GM19438 (cell line): ENCODE data around the gene CCDC6.
A peak's percentile ranks its signal among the peaks of the same experiment; 100 is the strongest.
"Not testable (repeated sequence)": the region's sequence is repeated elsewhere in the genome, so short reads cannot be mapped to it uniquely, and the experiment has no call there.

Experiments
- ATAC-seq: cut with Tn5 transposase; IDR thresholded peaks from one replicate; pipeline ENCODE4 v1.9.1; 2021; ENCODE audit warnings: low read depth; ENCODE audit not compliant: unreplicated experiment

Gene CCDC6

DNA sequence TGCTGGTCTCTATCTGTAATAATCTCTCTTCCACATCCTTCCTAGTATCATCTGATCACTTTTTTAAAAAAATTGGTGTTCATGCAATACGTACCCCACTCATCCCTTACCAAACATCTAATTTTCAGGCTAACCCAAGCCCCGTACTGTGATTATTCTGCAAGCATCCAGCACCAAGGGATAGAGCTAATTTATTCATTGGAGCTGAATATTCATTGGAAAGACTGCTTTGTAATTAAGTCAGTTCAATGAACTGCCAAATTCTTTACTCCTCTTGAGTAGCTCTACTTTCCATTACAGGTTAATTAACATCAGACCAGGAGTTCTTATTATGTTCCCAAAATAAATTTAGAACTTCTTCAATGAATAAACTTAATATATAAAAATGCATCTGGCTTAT lies 86.7 kb downstream of the CCDC6 start:
- ATAC-seq: no peak

DNA sequence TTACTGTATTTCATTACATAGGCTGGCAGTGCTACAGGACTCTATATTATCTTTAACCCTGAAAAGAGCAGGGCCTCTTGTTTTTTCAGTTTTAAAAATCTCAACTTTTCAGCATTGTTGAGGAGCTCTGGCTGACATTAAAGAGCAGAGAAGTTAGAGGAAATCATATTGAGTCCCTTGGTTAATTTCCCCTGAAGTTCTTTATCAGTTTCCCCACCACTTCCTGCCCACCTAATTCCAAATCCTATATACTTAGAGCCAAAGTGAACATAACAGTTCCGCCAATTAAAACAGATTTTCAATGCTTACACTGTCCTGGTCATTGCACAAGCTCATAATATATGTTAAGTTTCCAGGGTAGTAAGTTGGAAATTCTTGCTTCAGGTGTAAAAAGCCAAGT lies 87.1 kb downstream of the CCDC6 start:
- no peak for ATAC-seq

DNA sequence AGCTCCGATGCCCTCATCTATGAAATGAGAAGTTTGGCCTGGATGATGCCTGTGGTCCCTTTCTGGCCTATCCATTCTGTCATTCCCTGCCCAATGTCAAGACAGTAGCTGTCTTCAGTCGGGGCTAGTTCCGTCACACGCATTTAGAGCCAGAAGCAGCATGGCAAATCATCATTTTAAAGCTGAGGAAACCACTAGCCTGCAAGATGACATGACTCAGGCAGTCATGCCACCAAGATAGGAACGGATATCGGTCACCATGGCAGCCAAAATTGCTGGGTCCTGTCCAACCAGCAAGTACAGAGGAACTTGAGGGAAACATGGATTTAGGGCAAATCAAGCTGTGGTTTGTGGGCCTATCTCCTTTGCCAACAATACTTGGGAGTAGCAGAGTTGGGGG lies 88.6 kb downstream of the CCDC6 start:
- no peak for ATAC-seq

DNA sequence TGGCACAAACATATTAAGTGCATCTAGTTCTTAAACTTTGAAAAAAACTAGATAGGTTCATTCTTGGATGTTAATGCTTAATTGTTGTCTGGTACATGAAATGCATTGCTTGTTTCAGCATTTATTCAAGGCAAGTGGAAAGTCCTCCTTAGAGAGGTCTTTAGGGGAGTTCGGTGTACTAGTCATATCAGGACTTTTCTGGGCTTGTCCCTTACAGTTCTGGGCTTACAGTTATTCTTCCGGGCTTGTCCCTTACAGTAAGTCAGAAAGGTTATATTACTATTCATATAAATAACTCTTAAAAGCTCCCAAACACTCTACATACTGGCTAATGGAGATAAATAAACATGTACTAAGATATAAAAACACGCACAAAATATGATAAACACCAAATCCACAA lies 91.5 kb downstream of the CCDC6 start:
- ATAC-seq: no peak

DNA sequence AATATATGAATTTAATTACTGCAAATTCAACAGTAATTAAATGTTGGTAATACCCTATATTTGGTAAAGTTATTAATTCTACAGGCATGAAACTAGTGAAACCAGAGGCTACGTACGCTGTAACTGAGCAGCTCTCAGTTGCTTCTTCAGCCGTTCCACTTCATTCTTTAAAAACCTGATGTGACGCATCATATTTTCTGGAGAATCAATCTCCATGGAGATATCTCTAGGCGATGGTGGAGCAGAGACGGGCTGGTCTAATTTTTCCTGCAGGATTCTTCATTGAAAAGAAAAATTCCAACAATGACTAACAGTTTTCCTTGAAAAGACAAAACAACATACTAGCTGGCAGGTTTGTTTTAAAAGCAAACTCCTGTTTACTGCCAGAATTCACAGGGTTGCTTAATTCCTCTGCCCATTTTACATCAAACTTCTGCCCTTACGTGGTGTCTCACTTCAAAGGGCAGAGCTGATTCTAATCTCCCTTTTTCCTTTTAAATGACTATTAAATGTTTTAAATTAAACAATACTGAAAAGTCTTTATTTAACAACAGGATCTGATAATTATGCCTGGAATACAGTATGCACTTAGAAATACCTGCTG lies 93.7 kb downstream of the CCDC6 start:
- no peak for ATAC-seq

DNA sequence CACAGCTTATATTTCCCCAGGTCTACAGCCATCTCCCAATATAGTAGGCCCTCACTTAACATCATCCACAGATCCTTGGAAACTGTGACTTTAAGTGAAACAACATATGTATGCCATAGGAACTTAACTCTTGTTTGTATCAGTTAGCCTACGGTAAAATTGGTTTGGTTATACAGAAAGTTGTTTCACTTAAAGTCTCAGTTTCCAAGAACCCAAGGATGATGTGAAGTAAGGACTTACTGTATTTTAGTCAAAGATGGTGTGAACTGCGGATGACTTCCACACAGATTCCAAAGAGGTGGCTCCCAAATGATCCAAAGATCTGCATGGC lies 96.7 kb downstream of the CCDC6 start:
- ATAC-seq: no peak

DNA sequence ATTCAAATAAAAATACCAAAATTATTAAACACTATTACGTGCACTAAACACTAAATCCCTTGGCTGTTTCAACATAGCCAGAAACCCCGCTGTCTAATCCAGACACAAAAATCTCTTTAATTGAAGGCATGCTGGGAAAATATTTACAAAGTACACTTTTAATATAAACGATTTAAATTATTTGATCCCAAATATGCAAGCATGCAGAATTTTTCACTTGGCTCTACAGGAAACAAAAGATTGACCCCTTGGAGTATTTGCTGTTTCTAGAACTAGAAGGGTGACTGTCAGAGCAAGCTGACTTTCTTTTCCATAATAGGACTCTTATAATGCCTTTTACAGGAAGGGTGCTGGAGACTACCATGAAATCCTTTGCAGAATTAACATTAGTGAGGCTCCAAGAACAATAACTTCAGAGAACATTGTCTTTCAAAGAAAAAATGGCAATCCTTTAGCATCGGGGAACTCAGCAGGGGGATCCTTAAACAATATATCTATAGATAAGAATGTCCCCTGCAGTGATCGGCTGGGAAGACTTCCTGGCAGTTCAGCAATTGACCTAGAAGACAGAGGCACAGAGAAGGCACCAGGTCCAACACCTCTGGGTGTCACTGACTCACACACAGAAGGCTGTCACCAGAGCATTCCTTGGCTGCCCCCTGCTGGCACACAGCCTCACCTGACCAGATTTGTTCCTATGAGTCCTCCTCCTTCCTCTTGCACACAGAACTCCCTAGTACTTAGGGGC lies 97.3 kb downstream of the CCDC6 start:
- ATAC-seq: peak; percentile 92

DNA sequence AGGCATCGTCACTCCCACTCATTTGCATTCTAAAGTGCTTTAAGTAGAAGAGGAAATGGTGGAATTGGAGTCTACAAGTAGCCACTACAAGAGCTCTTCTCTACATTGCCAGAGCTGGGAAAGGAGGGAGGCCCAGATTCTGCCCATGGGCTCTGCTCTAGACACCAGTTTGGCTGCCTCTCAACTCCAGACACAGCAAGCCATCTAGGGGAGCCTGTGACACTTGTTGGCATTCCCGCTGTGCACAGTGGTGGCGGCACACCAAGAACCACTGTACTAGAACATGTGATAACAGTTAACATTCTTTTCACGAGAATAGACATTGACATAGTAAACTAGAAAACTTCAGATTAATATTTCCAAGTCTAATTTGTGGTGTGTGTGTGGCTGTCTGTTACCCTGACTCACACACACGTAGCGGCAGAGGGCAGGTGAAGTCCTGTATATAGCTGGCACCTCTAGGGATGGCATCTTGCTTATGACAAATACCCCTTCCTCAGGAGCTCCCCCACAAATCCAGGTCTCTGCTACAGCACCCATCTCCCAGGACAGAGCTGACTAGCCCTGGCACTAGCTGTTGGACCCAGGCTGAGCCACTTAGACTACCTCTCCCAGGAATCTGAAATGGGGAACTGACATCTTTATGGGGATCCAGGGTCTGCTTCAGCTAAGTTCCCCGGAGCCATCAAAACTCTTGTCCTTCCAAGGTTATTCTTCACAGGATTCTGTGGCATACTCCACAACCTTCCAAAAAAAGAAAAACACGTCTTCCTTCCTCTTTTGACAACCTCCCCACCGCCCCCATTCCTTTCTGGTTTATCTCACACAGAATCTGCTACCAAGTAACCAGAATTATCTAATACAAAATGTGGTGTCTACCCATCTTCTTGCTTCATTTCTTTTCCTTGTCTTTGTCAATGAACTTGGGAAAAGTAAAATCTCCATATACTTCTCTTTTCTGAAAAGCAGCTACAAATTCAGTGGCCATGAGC lies 98.4 kb downstream of the CCDC6 start:
- ATAC-seq: no peak

DNA sequence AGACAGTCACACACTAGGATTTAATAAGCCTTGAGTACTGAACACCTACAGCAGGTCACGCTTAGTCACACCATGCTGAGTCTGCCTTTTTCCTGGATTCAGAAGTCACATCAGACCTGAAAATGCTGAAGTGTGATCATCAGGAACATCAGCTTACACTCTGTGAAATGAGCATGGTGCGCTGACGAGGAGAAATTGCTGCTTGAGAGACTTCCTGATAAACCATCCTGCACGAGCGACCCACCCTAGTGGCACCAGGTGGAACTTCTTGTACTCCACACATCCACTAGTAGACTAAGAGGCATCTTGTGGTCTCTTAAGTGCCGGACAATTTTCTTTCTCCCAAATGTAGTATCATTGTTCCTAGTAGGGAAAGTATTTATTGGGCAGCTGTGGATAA lies 101.3 kb downstream of the CCDC6 start:
- ATAC-seq: no peak

DNA sequence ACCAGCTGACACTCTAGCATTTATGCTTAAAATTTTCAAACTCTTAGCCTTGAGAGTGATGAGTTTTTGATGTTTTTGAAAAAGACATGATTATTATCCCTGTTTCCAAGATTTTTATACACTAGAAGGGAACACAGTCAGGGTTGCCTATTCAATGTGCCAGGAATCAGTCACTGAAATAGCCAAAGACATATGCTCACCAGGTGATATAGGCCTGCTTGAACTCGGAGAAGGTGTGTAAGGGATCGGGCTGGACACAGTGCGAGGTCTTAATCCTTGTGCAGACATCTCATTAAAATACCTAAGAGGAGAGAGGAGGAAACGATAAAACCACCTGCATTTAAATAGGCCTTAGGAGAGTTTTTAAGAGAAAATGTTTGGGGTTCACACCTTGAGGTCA lies 102.1 kb downstream of the CCDC6 start:
- no peak for ATAC-seq

DNA sequence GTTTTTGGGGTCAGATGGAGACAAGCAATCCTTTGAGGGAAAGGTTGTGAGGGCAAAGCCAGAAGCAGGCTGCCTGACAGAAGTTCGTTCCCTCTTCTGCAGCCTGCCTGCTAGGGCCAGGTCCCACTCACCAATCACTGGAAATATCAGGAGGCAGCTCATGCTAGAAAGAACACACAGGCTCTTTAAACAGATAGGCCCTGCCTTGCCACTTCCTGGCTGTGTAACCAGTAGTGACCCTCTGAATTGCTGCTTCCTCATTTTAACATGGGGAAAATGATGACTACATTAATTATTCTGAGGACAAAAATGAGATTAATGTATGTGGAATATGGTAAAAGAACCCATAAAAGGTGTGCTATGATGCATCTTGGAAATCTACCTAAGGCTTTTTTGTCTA lies 102.6 kb downstream of the CCDC6 start:
- ATAC-seq: no peak

DNA sequence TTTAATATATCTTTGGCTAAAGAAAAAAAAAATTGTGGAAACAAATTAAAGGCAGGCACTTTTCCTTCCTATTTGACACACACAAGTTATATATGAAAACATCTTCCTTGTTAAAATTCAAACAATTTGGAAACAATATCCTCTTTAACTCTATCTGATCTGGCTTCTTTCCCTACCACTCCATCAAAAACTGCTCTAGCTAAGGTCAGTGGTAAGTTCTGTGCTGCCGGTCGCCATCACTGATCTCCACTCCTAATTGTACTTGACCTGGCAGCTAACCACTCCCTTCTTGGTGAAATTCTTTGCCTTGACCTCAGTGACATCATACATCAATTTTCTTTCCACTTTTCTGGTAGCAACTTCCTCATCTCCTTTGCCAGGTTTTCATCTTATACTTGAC lies 105.2 kb downstream of the CCDC6 start:
- no peak for ATAC-seq

DNA sequence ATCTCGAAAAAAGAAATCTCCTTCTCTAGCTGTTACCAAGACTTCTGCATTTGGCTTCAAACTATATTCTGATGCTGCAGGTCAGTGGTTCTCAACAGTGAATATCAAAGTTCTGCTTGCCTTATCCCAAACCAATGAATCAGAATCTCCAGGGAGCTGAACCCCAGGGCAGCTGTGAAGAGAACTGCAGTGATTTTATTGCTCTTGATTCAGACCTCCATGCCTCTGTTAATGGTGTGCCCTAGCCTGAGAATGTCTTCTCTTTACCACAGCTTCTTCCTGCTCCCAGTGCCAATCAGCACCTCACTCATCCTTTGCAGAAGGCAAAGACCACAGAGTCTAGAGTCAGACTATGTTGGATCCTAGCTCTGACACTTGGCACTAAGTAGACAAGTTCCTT lies 106.9 kb downstream of the CCDC6 start:
- ATAC-seq: no peak

DNA sequence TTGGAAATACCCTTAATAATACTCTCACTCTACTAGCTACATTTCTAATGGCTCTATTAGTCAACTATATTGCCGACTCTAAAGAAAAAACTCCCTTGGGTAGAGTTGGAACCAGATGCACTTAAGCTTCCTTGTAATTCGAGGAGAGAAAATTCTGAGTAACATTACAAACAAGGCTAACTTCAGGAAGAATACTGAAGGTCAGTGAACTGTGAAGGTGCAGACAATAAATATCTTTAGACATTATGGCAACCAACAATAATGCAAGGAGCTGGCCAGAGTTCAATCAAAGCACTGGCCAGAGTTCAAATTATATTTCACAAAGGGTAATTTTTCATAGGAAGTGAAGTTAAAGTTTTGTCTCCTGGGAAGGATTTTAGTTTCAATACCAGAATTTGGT lies 112.4 kb downstream of the CCDC6 start:
- no peak for ATAC-seq

DNA sequence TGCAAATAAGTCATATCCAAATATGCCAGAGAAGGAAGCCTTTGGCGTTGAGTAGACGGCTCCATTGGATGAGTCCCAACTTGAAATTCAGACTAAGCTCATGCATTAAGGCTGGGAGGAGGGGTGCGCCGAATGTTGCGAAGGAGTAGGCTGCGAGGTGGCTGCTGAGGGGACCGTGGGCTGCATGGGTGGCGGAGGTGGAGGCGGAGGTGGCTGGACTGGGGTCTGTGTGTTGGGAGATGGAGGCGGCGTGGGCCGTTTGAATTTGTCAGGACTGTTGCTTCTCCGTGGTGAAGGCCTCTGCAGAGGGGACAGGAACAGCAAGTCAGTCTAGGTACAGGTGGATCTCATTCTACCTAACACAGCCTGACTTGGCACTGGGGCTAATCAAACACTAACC lies 113.5 kb downstream of the CCDC6 start:
- no peak for ATAC-seq

DNA sequence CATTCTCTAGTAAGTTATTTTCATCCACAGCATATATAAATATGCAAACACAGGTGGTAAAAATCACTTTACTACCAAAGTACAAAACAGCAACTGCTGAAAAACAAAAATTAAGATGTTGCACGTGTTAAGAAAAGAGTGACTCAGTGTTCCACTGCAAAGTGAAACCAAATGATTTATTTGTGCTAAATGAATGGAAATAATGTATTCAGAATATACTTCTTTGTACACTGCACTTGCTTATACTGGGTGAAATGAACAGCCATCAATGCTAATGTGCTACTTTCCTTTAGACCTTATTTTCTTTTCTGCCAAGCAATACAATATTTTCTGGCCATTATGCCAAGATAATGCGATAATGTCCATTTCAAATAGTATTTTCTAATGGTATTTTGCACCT lies 114.8 kb downstream of the CCDC6 start:
- no peak for ATAC-seq

DNA sequence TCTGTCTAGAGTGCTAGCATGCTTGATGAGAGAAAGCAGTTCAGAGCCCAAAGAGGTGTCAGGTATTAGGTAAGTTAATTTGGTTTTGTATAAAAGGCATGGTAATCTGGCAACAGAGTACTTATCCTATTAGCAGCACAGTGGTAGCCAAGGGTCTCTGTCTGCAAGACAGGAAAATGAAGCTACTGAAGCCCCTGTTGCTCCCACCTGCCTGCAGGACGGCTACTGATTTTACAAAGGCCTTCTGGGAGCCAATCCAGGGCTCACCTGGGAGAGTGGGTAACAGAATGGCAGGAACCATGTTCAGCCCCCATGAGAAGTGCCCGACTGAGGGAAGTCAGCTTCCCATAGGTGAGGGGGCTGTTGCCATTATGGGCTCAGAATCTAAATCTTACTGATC lies 116.3 kb downstream of the CCDC6 start:
- not testable (repeated sequence) for ATAC-seq

DNA sequence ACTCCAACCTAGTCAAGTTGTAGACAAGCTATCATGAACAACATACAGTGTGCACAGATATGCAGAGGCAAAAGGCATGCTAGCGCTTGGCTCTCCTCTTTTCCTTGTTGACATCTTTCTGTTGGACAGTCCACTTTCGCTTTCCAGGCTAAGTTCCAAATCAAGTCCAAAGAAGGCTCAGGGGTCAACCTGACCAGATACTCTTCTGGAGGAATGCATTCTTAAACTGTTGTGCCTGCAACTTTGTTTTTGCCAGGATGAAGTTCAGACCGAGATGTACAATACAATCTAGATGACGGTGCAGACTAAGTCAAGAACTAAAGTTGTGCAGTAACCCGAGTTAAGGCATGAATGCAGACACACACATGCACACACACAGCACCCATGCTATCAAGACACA lies 117.4 kb downstream of the CCDC6 start:
- not testable (repeated sequence) for ATAC-seq

DNA sequence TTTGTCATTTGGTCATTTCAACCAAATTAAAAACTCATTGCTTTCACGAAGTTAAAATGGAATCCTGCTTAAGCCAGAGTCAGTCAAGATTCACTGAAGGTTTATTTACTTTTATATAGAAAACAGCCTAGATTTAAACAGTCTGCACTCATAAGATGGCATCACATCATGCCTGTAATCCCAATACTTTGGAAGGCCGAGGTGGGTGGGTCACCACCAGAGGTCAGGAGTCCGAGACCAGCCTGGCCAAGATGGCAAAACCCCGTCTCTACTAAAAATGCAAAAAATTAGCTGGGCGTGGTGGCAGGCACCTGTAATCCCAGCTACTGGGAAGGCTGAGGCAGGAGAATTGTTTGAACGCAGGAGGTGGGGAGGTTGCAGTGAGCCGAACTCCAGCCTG lies 119.3 kb downstream of the CCDC6 start:
- not testable (repeated sequence) for ATAC-seq

DNA sequence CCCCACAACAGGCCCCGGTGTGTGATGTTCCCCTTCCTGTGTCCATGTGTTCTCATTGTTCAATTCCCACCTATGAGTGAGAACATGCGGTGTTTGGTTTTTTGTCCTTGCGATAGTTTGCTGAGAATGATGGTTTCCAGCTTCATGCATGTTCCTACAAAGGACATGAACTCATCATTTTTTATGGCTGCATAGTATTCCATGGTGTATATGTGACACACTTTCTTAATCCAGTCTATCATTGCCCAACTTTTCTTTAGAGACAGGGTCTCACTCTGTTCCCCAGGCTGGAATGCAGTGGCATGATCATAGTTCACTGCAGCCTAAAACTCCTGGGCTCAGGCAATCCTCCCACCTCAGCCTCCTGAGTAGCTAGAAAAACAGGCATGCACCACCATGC lies 120.9 kb downstream of the CCDC6 start:
- not testable (repeated sequence) for ATAC-seq

DNA sequence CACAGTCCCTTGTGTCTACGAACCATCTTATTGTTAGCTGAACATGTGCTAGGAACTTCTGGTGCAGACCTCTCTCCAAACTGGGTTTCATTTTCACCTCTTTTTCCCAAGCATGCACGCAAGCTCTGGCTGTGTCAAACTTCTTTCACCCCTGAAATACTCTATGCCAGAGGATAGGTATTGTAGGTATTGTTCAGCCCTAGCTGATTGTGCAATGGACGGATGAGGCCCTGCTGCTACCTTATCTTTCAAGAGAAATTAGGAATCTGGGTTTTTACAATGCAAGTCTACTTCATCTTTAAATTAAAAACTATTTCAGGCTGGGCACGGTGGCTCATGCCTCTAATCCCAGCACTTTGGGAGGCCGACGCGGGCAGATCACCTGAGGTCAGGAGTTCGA lies 124.8 kb downstream of the CCDC6 start:
- no peak for ATAC-seq
